Epithelial cell of proximal tubule (primary cell): ENCODE results near the gene KRTAP6-3. TPM values are rescaled to one million over a fixed set of nuclear protein-coding genes. Genes with fewer than 3 reads are reported as not detected.

Experiments used
- DNase-seq: peaks from one replicate; pipeline ENCODE4 v3.0.0-alpha.2; 2011; ENCODE audit warnings: low read depth
- H3K4me3 ChIP-seq: 2 replicates; pipeline ENCODE4 v1.5.1; 2011; ENCODE audit warnings: low read depth, mild to moderate bottlenecking, low read length
- CTCF ChIP-seq: conservative IDR thresholded peaks from 2 replicates; pipeline ENCODE4 v1.5.1; 2012; ENCODE audit warnings: low read depth, mild to moderate bottlenecking, low read length
- total RNA-seq: library from RNA; depleted of rRNA; stranded (reverse); fragments of >200 nt; gene quantifications from 2 replicates; pipeline ENCODE4 v1.2.3, GENCODE V29; 2015

KRTAP6-3 gene
- total RNA-seq: not detected in 2 replicates

- H3K4me3 ChIP-seq: no peak within 1 kb of the TSS
- DNase-seq: no peak
- TF ChIP-seq CTCF: no peak
Measured at GRCh38 chr21:30592140-30592539, at the start of gene KRTAP6-3. TSS of gene KRTAP6-3 (plus strand) at chr21:30592440. CDS start at chr21:30592446, 6 bp downstream.

- no peak for DNase-seq
- TF ChIP-seq CTCF: no peak
- H3K4me3 ChIP-seq: no peak overlapping the region
Measured at GRCh38 chr21:30552782-30553181, 39.5 kb upstream of the KRTAP6-3 start.

GRCh38 chr21:30555095-30555494 is 37.1 kb upstream of the KRTAP6-3 start:
- no peak overlapping the region for H3K4me3 ChIP-seq

GRCh38 chr21:30561264-30561895 is 30.9 kb upstream of the KRTAP6-3 start, which contains the start of gene KRTAP19-7:
TSS of gene KRTAP19-7 (minus strand) at chr21:30561314. CDS start at chr21:30561289, 25 bp downstream.
- no peak for TF ChIP-seq CTCF
- no peak for DNase-seq
- no peak within 1 kb of the TSS for H3K4me3 ChIP-seq

More at GRCh38 chr21:30555095-30555494, 37.1 kb upstream of the KRTAP6-3 start:
- no peak for DNase-seq
- no peak for TF ChIP-seq CTCF

GRCh38 chr21:30561957-30562356 is 30.3 kb upstream of the KRTAP6-3 start:
- no peak overlapping the region for H3K4me3 ChIP-seq
- no peak for DNase-seq
- no peak for TF ChIP-seq CTCF

- no peak for TF ChIP-seq CTCF
- DNase-seq: no peak
- no peak overlapping the region for H3K4me3 ChIP-seq
Measured at GRCh38 chr21:30563072-30563471, 29.2 kb upstream of the KRTAP6-3 start.

- no peak overlapping the region for H3K4me3 ChIP-seq
- no peak for TF ChIP-seq CTCF
- DNase-seq: no peak
Measured at GRCh38 chr21:30563630-30564029, 28.6 kb upstream of the KRTAP6-3 start.
